IPS-20b (cell line): Measurements from ENCODE around the gene CYP17A1.
A peak's percentile ranks its signal among the peaks of the same experiment; 100 is the strongest.

ENCODE experiments used
- H3K27ac ChIP-seq: one replicate; pipeline ENCODE4 v1.5.1; 2013; ENCODE audit warnings: low read length
- H3K27me3 ChIP-seq: 2 replicates; pipeline ENCODE4 v1.6.1; 2013; ENCODE audit warnings: mild to moderate bottlenecking, low read length, inconsistent platforms; ENCODE audit not compliant: insufficient read depth
- H3K36me3 ChIP-seq: 2 replicates; pipeline ENCODE4 v1.6.1; 2013; ENCODE audit warnings: low read depth, mild to moderate bottlenecking, inconsistent platforms, low read length, moderate library complexity; ENCODE audit not compliant: insufficient read depth
- H3K4me1 ChIP-seq: 2 replicates; pipeline ENCODE4 v1.6.1; 2013; ENCODE audit warnings: mild to moderate bottlenecking, control low read depth, inconsistent platforms, low read length, moderate library complexity; ENCODE audit not compliant: insufficient read depth
- H3K4me3 ChIP-seq: 2 replicates; pipeline ENCODE4 v1.5.1; 2013; ENCODE audit warnings: mild to moderate bottlenecking, low read length, inconsistent platforms
- H3K9ac ChIP-seq: 2 replicates; pipeline ENCODE4 v1.6.1; 2013; ENCODE audit warnings: low read depth, mild to moderate bottlenecking, inconsistent platforms, low read length, moderate library complexity
- H3K9me3 ChIP-seq: 2 replicates; pipeline ENCODE4 v1.6.1; 2013; ENCODE audit warnings: mild to moderate bottlenecking, low read depth, low read length, inconsistent platforms; ENCODE audit not compliant: insufficient read depth

The CYP17A1 gene

DNA sequence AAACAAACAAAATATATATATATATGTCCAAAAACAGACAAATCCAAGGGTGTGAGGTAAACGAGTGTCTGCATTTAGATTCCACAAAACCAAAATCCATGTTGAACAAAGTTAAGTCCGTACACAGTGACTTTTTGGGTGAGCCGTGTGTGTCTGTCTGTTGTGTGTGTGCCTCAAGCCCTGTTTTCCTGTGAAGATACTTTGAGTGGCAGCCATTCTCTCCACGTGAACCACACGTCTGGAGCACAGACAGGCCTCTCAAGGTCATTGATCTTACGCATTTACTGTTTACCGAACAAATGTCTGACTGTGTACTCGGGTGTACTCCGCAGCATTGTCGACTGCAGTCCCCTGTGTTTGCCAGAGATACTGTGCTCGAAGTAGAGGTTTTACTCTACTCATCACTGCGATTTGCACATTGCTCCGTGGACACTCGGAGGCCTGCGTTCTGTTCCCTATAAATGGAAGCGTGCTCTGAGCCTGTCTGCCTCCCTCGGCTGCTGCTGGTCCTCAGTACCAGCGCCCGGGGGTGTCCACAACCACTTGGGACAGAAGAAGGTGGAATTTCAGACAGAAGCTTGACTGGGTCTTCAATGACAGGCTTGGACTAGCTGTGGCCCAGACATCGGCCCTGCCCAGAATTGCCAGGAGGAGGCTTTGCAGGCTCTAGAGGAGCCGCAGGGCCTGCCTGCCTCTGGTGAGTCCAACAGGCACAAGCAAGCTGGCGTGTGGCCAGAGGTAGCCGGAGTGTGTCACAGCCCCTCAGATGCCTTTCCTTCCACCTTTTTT lies 22.1 kb downstream of the CYP17A1 start:
- Histone ChIP-seq H3K27me3 (no peaks in the 10 kb centered on the region), H3K4me1 (peaks cover 8% of the 10 kb centered on the region), H3K4me3 (no peak overlapping the region), H3K27ac (no peak overlapping the region), H3K36me3 (peaks cover 17% of the 10 kb centered on the region), H3K9ac (no peak overlapping the region; the same call in 1 of the 2 replicates), H3K9me3 (no peaks in the 10 kb centered on the region)

GRCh38 chr10:102814453-102814871 lies 22.8 kb downstream of the CYP17A1 start:
- H3K9me3 ChIP-seq: no peaks in the 10 kb centered on the region
- no peak overlapping the region for H3K27ac ChIP-seq
- H3K36me3 ChIP-seq: peaks cover 17% of the 10 kb centered on the region
- H3K9ac ChIP-seq: no peak overlapping the region
- H3K4me3 ChIP-seq: no peak overlapping the region
- no peaks in the 10 kb centered on the region for H3K27me3 ChIP-seq
- peaks cover 8% of the 10 kb centered on the region for H3K4me1 ChIP-seq

- H3K9ac ChIP-seq: no peak overlapping the region
- H3K36me3 ChIP-seq: peaks cover 17% of the 10 kb centered on the region
- no peak overlapping the region for H3K27ac ChIP-seq
- no peaks in the 10 kb centered on the region for H3K27me3 ChIP-seq
- H3K4me3 ChIP-seq: no peak overlapping the region
- H3K4me1 ChIP-seq: peaks cover 8% of the 10 kb centered on the region
- H3K9me3 ChIP-seq: no peaks in the 10 kb centered on the region
Observed at GRCh38 chr10:102813734-102814452, 23.3 kb downstream of the CYP17A1 start.

DNA sequence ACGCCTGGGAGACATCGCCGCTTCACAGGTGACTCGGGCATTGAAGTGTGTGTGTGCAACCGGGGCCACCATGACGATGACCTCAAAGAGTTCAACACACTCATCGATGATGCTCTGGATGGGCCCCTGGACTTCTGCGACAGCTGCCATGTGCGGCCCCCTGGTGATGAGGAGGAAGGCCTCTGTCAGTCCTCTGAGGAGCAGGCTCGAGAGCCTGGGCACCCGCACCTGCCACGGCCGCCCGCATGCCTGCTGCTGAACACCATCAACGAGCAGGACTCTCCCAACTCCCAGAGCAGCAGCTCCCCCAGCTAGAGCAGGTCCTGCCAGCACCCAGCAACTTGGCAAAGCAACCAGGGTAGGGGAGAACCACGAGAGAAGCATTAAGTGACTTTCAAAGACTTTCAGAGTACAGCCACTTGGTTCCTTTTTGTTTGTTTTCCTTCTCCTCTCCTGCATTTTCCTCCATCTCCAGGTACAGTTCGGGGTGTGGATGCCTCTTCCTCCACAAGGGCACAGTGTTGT lies 24.1 kb downstream of the CYP17A1 start:
- Histone ChIP-seq H3K4me3 (no peak overlapping the region), H3K27ac (no peak overlapping the region), H3K4me1 (peaks cover 12% of the 10 kb centered on the region), H3K9ac (no peak overlapping the region), H3K36me3 (peaks cover 17% of the 10 kb centered on the region), H3K27me3 (no peaks in the 10 kb centered on the region), H3K9me3 (no peaks in the 10 kb centered on the region)

- Histone ChIP-seq H3K4me3 (no peak overlapping the region), H3K27ac (no peak overlapping the region), H3K36me3 (peaks cover 17% of the 10 kb centered on the region), H3K9me3 (no peaks in the 10 kb centered on the region), H3K4me1 (peaks cover 12% of the 10 kb centered on the region), H3K9ac (no peak overlapping the region), H3K27me3 (no peaks in the 10 kb centered on the region)
Observed at GRCh38 chr10:102812231-102812876, 24.9 kb downstream of the CYP17A1 start.

DNA sequence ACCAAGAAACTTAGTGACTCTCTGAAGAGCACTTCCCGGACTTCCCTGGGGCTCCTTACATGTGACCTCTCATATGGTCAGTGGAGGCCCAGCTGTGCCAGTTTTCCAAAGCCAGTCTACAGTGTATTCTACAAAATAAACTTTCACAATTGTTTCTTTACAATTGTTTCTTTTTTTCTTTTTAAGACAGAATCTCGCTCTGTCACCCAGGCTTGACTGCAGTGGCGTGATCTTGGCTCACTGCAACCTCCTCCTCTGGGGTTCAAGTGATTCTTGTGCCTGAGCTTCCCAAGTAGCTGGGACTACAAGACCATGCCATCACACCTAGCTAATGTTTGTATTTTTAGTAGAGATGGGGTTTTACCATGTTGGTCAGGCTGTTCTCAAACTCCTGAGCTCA lies 25.9 kb downstream of the CYP17A1 start:
- H3K36me3 ChIP-seq: peaks cover 17% of the 10 kb centered on the region

DNA sequence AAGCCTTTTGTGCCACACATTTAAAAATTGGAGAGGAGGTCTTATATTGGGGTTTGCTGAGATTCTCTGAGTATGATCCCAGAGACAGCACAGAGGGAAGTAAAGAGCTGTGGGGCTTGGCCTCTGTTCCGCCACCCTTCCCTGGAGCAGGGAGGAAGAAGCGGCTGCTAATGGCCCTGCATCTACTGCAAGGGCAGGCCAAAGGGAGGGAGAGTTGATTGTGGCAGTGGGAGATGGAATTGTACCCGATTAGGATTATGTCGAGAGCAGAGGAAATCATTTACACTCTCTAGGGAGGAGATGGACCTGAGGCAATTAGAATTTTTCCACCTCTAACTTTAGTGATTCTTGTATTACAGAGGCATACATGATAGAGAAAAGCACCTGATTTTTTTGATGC lies 28.8 kb downstream of the CYP17A1 start:
- peaks cover 17% of the 10 kb centered on the region for H3K36me3 ChIP-seq
- H3K27ac ChIP-seq: no peak overlapping the region
- no peak overlapping the region for H3K9ac ChIP-seq
- no peak overlapping the region for H3K4me3 ChIP-seq
- H3K27me3 ChIP-seq: no peaks in the 10 kb centered on the region
- H3K9me3 ChIP-seq: no peaks in the 10 kb centered on the region
- H3K4me1 ChIP-seq: peaks cover 4% of the 10 kb centered on the region

More for the DNA sequence above, 25.9 kb downstream of the CYP17A1 start:
- Histone ChIP-seq H3K4me3 (no peak overlapping the region), H3K9me3 (no peaks in the 10 kb centered on the region), H3K9ac (no peak overlapping the region), H3K4me1 (peaks cover 12% of the 10 kb centered on the region), H3K27me3 (no peaks in the 10 kb centered on the region), H3K27ac (no peak overlapping the region)

- Histone ChIP-seq H3K36me3 (peaks cover 4% of the 10 kb centered on the region), H3K4me1 (peaks cover 39% of the 10 kb centered on the region), H3K27me3 (no peaks in the 10 kb centered on the region), H3K9ac (no peak overlapping the region), H3K4me3 (no peak overlapping the region), H3K9me3 (no peaks in the 10 kb centered on the region), H3K27ac (no peak overlapping the region)
Observed at GRCh38 chr10:102804382-102805055, 32.7 kb downstream of the CYP17A1 start.

GRCh38 chr10:102802920-102803534 lies 34.2 kb downstream of the CYP17A1 start:
- H3K27me3 ChIP-seq: no peaks in the 10 kb centered on the region
- H3K27ac ChIP-seq: peak overlapping the region; percentile 4
- no peak overlapping the region for H3K4me3 ChIP-seq
- no peaks in the 10 kb centered on the region for H3K9me3 ChIP-seq
- peaks cover 4% of the 10 kb centered on the region for H3K36me3 ChIP-seq
- peaks cover 36% of the 10 kb centered on the region for H3K4me1 ChIP-seq
- peak overlapping the region; percentile 56; the same call in 1 of the 2 replicates for H3K9ac ChIP-seq

DNA sequence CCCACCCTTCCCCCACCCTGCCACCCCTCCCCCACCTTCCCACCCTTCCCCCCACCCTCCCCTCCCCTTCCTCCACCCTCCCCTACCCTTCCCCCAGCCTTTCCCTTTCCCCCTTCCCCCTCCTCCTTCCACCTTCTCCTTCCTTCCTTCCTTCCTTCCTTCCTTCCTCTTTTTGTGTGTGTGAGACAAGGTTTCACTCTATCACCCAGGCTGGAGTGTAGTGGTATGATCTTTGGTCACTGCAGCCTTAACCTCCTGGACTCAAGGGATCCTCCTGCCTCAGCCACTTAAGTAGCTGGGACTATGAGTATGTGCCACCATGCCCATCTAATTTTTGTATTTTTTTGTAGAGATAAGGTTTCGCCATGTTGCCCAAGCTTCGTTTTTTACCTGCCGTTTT lies 35.2 kb downstream of the CYP17A1 start:
- peak overlapping the region; percentile 56; the same call in 1 of the 2 replicates for H3K9ac ChIP-seq

GRCh38 chr10:102801496-102801895 lies 35.7 kb downstream of the CYP17A1 start:
- Histone ChIP-seq H3K9ac (peak overlapping the region; percentile 4; the same call in 1 of the 2 replicates), H3K9me3 (no peaks in the 10 kb centered on the region), H3K4me3 (no peak overlapping the region), H3K27me3 (no peaks in the 10 kb centered on the region), H3K36me3 (peaks cover 4% of the 10 kb centered on the region), H3K27ac (no peak overlapping the region), H3K4me1 (peaks cover 36% of the 10 kb centered on the region)

More for the DNA sequence above, 35.2 kb downstream of the CYP17A1 start:
- peaks cover 36% of the 10 kb centered on the region for H3K4me1 ChIP-seq
- peak overlapping the region; percentile 94 for H3K27ac ChIP-seq
- H3K27me3 ChIP-seq: no peaks in the 10 kb centered on the region
- no peaks in the 10 kb centered on the region for H3K9me3 ChIP-seq
- no peak overlapping the region for H3K4me3 ChIP-seq
- H3K36me3 ChIP-seq: peaks cover 4% of the 10 kb centered on the region
